Measurements from ENCODE around the gene TGFBR3L. TPM values are rescaled to one million over a fixed set of nuclear protein-coding genes. Genes with fewer than 3 reads are reported as not detected.

TGFBR3L gene
- total RNA-seq, result 1 to 10 TPM in 1 of 2 donors, not detected in 1; 9.9 TPM

- Histone ChIP-seq H3K27me3 (peaks cover 0 to 18% of the 10 kb centered on the region in 2 donors), H3K4me3 (no peak within 1 kb of the TSS), H3K36me3 (replicated peaks in 1 of 2; ENCODE audit: insufficient read depth in 1 of 2, low read depth in 2 of 2) (peaks cover 25 to 27% of the 10 kb centered on the region in 2 donors), H3K9me3 (no peaks in the 10 kb centered on the region), H3K27ac (no peak within 1 kb of the TSS), H3K4me1 (peaks cover 41% of the 10 kb centered on the region)
- no peak for ATAC-seq
- TF ChIP-seq POLR2A (IDR thresholded peaks at IDR 0.05), result no peak
- TF ChIP-seq CTCF (IDR thresholded peaks at IDR 0.05), result no peak
- intact Hi-C loops (cut with DNase I), result no loop called here
- peak in 1 of 4 donors; percentile 25 for DNase-seq
- WGBS, 2 donors, result 38% methylated on average over 11 to 12 of the region's 12 CpGs
Measured at GRCh38 chr19:7914598-7915045, at the start of gene TGFBR3L. Gene TGFBR3L (plus strand): TSS chr19:7914830.

- H3K27ac ChIP-seq, result no peak overlapping the region
- H3K4me1 ChIP-seq, result peaks cover 29% of the 10 kb centered on the region
- no peaks in the 10 kb centered on the region for H3K9me3 ChIP-seq
- 52 to 62% methylated on average over 10 of the region's 10 CpGs for whole genome bisulfite sequencing, 2 donors
- TF ChIP-seq CTCF (IDR thresholded peaks at IDR 0.05) (no peak), POLR2A (IDR thresholded peaks at IDR 0.05) (no peak)
- DNase-seq, result no peak
- intact Hi-C loops (cut with DNase I), result no loop called here
- no peaks in the 10 kb centered on the region for H3K27me3 ChIP-seq
- no peak for ATAC-seq
- H3K4me3 ChIP-seq, result no peak overlapping the region
- no peaks in the 10 kb centered on the region for H3K36me3 ChIP-seq (replicated peaks in 1 of 2; ENCODE audit: insufficient read depth in 1 of 2, low read depth in 2 of 2)
Measured at GRCh38 chr19:7865262-7865911, 49.2 kb upstream of the TGFBR3L start.

- no peak for DNase-seq
- Histone ChIP-seq H3K36me3 (replicated peaks in 1 of 2; ENCODE audit: insufficient read depth in 1 of 2, low read depth in 2 of 2) (no peaks in the 10 kb centered on the region), H3K9me3 (no peaks in the 10 kb centered on the region), H3K27ac (peak overlapping the region in 1 of 4 donors; percentile 6), H3K27me3 (no peaks in the 10 kb centered on the region), H3K4me3 (no peak overlapping the region), H3K4me1 (peaks cover 39% of the 10 kb centered on the region)
- intact Hi-C loops (cut with DNase I), result no loop called here
- no peak for ATAC-seq
- TF ChIP-seq POLR2A (IDR thresholded peaks at IDR 0.05) (no peak), CTCF (IDR thresholded peaks at IDR 0.05) (no peak)
- 63 to 67% methylated on average over 7 to 12 of the region's 12 CpGs for WGBS, 2 donors
Measured at GRCh38 chr19:7866399-7867091, 48.1 kb upstream of the TGFBR3L start.

- intact Hi-C loops (cut with DNase I), result no loop called here
- Histone ChIP-seq H3K9me3 (no peaks in the 10 kb centered on the region), H3K27ac (peak overlapping the region in 1 of 4 donors; percentile 6), H3K36me3 (replicated peaks in 1 of 2; ENCODE audit: insufficient read depth in 1 of 2, low read depth in 2 of 2) (no peaks in the 10 kb centered on the region), H3K4me1 (peaks cover 39% of the 10 kb centered on the region), H3K27me3 (no peaks in the 10 kb centered on the region), H3K4me3 (no peak overlapping the region)
- DNase-seq (no peak), ATAC-seq (no peak)
- no peak for TF ChIP-seq POLR2A (IDR thresholded peaks at IDR 0.05)
- TF ChIP-seq CTCF (IDR thresholded peaks at IDR 0.05), result no peak
- WGBS, 2 donors, result 89% methylated on average over 8 to 9 of the region's 9 CpGs
Measured at GRCh38 chr19:7867092-7867844, 47.4 kb upstream of the TGFBR3L start.

All from body of pancreas (tissue), 4 donors.